HT-29 (cell line): Measurements from ENCODE around the gene ANP32E. TPM values are rescaled to one million over a fixed set of nuclear protein-coding genes. Genes with fewer than 3 reads are reported as not detected.

ENCODE experiments used
- DNase-seq: peaks from one replicate; pipeline ENCODE4 v3.0.0-alpha.2; 2015; ENCODE audit warnings: low spot score
- small RNA-seq: library from RNA; depleted of rRNA; stranded (forward); fragments of <200 nt; gene quantifications from one replicate; pipeline ENCODE3, GENCODE V24; 2014
- total RNA-seq: library from RNA; depleted of rRNA; stranded (reverse); fragments of >200 nt; shearing (Covaris generic); gene quantifications from 2 replicates; pipeline ENCODE4 v1.2.3, GENCODE V29; 2014; rRNA removed

ANP32E gene
- total RNA-seq, 1 experiment from 2014 or later, result 16.4 TPM

GRCh38 chr1:150171801-150172200 is 64.1 kb downstream of the ANP32E start:
- no peak for DNase-seq

GRCh38 chr1:150168960-150169601 is 66.8 kb downstream of the ANP32E start:
- peak; percentile 73 for DNase-seq

Small RNA genes lying within 50 kb of the gene (small RNA-seq; reads per million reads assigned to genes)
- gene RN7SL480P (not detected), gene RNU2-17P (2.5 reads per million, percentile 71 among the genes with 10 or more reads in this experiment)

Other genes with a start within 250 kb of the ANP32E start
- 5.9 and 6.2 TPM in 2 replicates for gene OTUD7B, start 225.4 kb downstream of the ANP32E start, total RNA-seq
- 8.7 and 10.5 TPM in 2 replicates for gene VPS45, start 168.3 kb downstream of the ANP32E start, total RNA-seq
- gene PLEKHO1, start 86.2 kb downstream of the ANP32E start, total RNA-seq, result 0.05 and 0.18 TPM in 2 replicates
- gene CA14, start 21.7 kb upstream of the ANP32E start, total RNA-seq, result 0.63 TPM in 1 of 2 replicates, not detected in the other
- gene APH1A, start 32.9 kb upstream of the ANP32E start, total RNA-seq, result 117 and 138 TPM in 2 replicates
- 0.20 and 0.29 TPM in 2 replicates for gene C1orf54, start 36.7 kb upstream of the ANP32E start, total RNA-seq
- not detected in 2 replicates for gene CIART, start 46.4 kb upstream of the ANP32E start, total RNA-seq
- 44.2 and 47.7 TPM in 2 replicates for gene MRPS21, start 57.7 kb upstream of the ANP32E start, total RNA-seq
- 33.8 and 39.5 TPM in 2 replicates for gene PRPF3, start 85.4 kb upstream of the ANP32E start, total RNA-seq
- 6.7 and 8.0 TPM in 2 replicates for gene RPRD2, start 128.0 kb upstream of the ANP32E start, total RNA-seq